ENCODE data around the gene HIF1A. TPM values are rescaled to one million over a fixed set of nuclear protein-coding genes. Genes with fewer than 3 reads are reported as not detected.
A peak's percentile ranks its signal among the peaks of the same experiment; 100 is the strongest.

Gene HIF1A
- total and polyA plus RNA-seq, 2 donors (not counting 1 experiment from before 2014, with no cell fraction given), result 44.2 to 261 TPM

DNA sequence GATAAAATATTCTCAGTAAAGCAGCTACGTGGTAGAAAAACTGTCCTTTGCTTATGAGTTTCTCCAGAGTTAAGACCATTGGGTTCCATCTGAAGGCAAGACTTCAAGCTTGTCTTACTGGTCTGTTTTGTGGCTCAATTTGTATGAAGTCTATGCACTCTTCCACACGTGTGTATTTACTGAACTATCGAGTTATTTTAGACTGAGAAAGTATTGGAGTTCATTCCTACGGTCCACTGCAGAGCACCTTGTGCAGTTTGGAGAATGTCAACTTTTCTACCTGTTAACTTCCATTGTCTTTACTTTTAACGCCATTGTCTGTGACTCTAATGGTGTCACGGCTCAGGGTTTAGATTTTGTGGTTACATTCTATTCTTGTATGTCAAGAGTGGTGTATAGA is 3.7 kb downstream of the HIF1A start:
- Histone ChIP-seq H3K36me3 (replicated peaks in 1 of 2; ENCODE audit: control extremely low read depth in 1 of 2, control insufficient read depth in 1 of 2, extremely low read depth in 1 of 2, insufficient read depth in 2 of 2, low read length in 1 of 2) (no peaks in the 10 kb centered on the region), H4K20me1 (ENCODE audit: control insufficient read depth, insufficient read depth, low read length, poor library complexity, severe bottlenecking) (peaks cover 65% of the 10 kb centered on the region), H3K4me2 (replicated peaks; ENCODE audit: low read depth, low read length, poor library complexity, severe bottlenecking) (peak overlapping the region; percentile 79), H3K4me3 (ENCODE audit: control extremely low read depth in 1 of 5, extremely low read depth in 1 of 5, insufficient read depth in 1 of 5, low read depth in 2 of 5, low read length in 4 of 5) (peak overlapping the region in 4 of 5 experiments; percentile 25 to 98 (median 94)), H3K27me3 (replicated peaks in 1 of 4; ENCODE audit: control extremely low read depth in 1 of 4, control insufficient read depth in 3 of 4, insufficient read depth in 4 of 4, low read length in 3 of 4) (no peaks in the 10 kb centered on the region), H3K9ac (ENCODE audit: low read length) (peak overlapping the region; percentile 94), H3K79me2 (ENCODE audit: control insufficient read depth, insufficient read depth, low read length) (peaks cover 88% of the 10 kb centered on the region), H3K9me3 (ENCODE audit: control extremely low read depth in 1 of 3, control insufficient read depth in 2 of 3, insufficient read depth in 1 of 3, low read length in 2 of 3) (no peaks in the 10 kb centered on the region), H2AFZ (ENCODE audit: insufficient read depth, low read depth, low read length, poor library complexity, severe bottlenecking) (no peak overlapping the region), H3K27ac (ENCODE audit: low read length in 2 of 2) (peak overlapping the region in 1 of 2 donors; percentile 94), H3K4me1 (ENCODE audit: control insufficient read depth in 2 of 2, insufficient read depth in 2 of 2, low read length in 2 of 2) (peaks cover 40 to 69% of the 10 kb centered on the region in 2 donors)
- no peaks in the 10 kb centered on the region for H3K9me3 Mint-ChIP-seq (ENCODE audit: insufficient read depth)
- DNase-seq (no peak), ATAC-seq (ENCODE audit: low read depth) (no peak)
- peaks cover 67% of the 10 kb centered on the region for H3K4me1 Mint-ChIP-seq
- H3K27me3 Mint-ChIP-seq, result no peaks in the 10 kb centered on the region
- ChIA-PET CTCF (interaction anchor here (1.1 to 3.5 kb wide), 5 partner anchors 16 to 238 kb away, joined by 3 to 12 read pairs (median 6); no protein-coding TSS in a partner anchor), POLR2A (interaction anchor here (0.9 to 2.2 kb wide), 3 partner anchors 11 to 58 kb away, joined by 3 to 5 read pairs (median 3); no protein-coding TSS in a partner anchor)
- WGBS (ENCODE audit: insufficient coverage), result no CpG with 5 or more reads among the region's 6 CpGs
- H3K27ac Mint-ChIP-seq, result peak overlapping the region; percentile 37
- TF ChIP-seq EZH2 (IDR thresholded peaks at IDR 0.05; ENCODE audit: borderline replicate concordance, insufficient read depth, low read depth, low read length, poor library complexity, severe bottlenecking), result no peak
- intact Hi-C loops (cut with micrococcal nuclease), result loop anchor here (2.0 to 5.0 kb wide), 4 partner anchors 14 to 1607 kb away; partner anchors contain the start of gene PCNX4
- peak overlapping the region; percentile 97 for H3K4me3 Mint-ChIP-seq

- peaks cover 100% of the 10 kb centered on the region for H3K79me2 ChIP-seq (ENCODE audit: control insufficient read depth, insufficient read depth, low read length)
- H3K4me3 ChIP-seq (ENCODE audit: control extremely low read depth in 1 of 5, extremely low read depth in 1 of 5, insufficient read depth in 1 of 5, low read depth in 2 of 5, low read length in 4 of 5), result no peak overlapping the region
- intact Hi-C loops (cut with micrococcal nuclease), result no loop called here
- H2AFZ ChIP-seq (ENCODE audit: insufficient read depth, low read depth, low read length, poor library complexity, severe bottlenecking), result no peak overlapping the region
- no peaks in the 10 kb centered on the region for H3K27me3 Mint-ChIP-seq
- H4K20me1 ChIP-seq (ENCODE audit: control insufficient read depth, insufficient read depth, low read length, poor library complexity, severe bottlenecking), result peaks cover 78% of the 10 kb centered on the region
- WGBS (ENCODE audit: insufficient coverage), result 100% methylated on average over 1 of the region's 2 CpGs
- DNase-seq (peak; percentile 3), ATAC-seq (ENCODE audit: low read depth) (no peak)
- peak overlapping the region; percentile 79 for H3K4me2 ChIP-seq (replicated peaks; ENCODE audit: low read depth, low read length, poor library complexity, severe bottlenecking)
- ChIA-PET CTCF (interaction anchor here (0.9 to 3.5 kb wide), 5 partner anchors 9 to 240 kb away, joined by 3 to 12 read pairs (median 4); no protein-coding TSS in a partner anchor), POLR2A (interaction anchor here (0.6 kb wide), 1 partner anchor 18 kb away, joined by 3 read pairs; no protein-coding TSS in a partner anchor)
- no peaks in the 10 kb centered on the region for H3K36me3 ChIP-seq (replicated peaks in 1 of 2; ENCODE audit: control extremely low read depth in 1 of 2, control insufficient read depth in 1 of 2, extremely low read depth in 1 of 2, insufficient read depth in 2 of 2, low read length in 1 of 2)
- H3K4me1 ChIP-seq (ENCODE audit: control insufficient read depth in 2 of 2, insufficient read depth in 2 of 2, low read length in 2 of 2), result peaks cover 34 to 73% of the 10 kb centered on the region in 2 donors
- H3K9me3 ChIP-seq (ENCODE audit: control extremely low read depth in 1 of 3, control insufficient read depth in 2 of 3, insufficient read depth in 1 of 3, low read length in 2 of 3), result no peaks in the 10 kb centered on the region
- peak overlapping the region; percentile 51 for H3K27ac Mint-ChIP-seq
- H3K9ac ChIP-seq (ENCODE audit: low read length), result no peak overlapping the region
- H3K4me3 Mint-ChIP-seq, result peak overlapping the region; percentile 73
- TF ChIP-seq CTCF (IDR thresholded peaks at IDR 0.05), result no peak
- no peak for TF ChIP-seq EZH2 (IDR thresholded peaks at IDR 0.05; ENCODE audit: borderline replicate concordance, insufficient read depth, low read depth, low read length, poor library complexity, severe bottlenecking)
- H3K4me1 Mint-ChIP-seq, result peaks cover 70% of the 10 kb centered on the region
- peak overlapping the region in 1 of 2 donors; percentile 47 for H3K27ac ChIP-seq (ENCODE audit: low read length in 2 of 2)
- no peaks in the 10 kb centered on the region for H3K9me3 Mint-ChIP-seq (ENCODE audit: insufficient read depth)
- no peaks in the 10 kb centered on the region for H3K27me3 ChIP-seq (replicated peaks in 1 of 4; ENCODE audit: control extremely low read depth in 1 of 4, control insufficient read depth in 3 of 4, insufficient read depth in 4 of 4, low read length in 3 of 4)
Observed at GRCh38 chr14:61700104-61700886, 5.0 kb downstream of the HIF1A start.

Data from B cell (primary cell).